ENCODE results near the gene RNF7. TPM values are rescaled to one million over a fixed set of nuclear protein-coding genes. Genes with fewer than 3 reads are reported as not detected.

The RNF7 gene
- total RNA-seq, 1 experiment from 2014 or later = 126 TPM

DNA sequence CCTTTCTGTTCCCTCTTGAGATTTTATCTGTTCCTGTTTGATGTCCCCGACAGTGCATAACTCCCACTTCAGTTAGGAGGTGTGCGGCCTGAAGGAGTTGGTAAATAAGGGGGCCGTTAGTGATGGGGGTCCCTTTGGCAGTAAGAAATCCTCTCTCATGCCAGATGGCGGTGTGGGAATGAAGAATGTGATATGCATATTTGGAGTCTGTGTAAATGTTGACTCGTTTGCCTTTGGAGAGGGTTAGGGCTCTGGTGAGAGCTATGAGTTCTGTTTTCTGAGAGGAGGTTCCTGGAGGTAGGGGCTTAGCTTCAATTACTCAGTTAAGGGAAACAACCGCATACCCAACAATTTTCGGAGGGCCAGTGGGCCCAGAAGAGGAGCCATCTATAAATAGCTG is 38.8 kb upstream of the RNF7 start:
- Mint-ChIP-seq H3K4me3 (no peak overlapping the region), H3K4me1 (peaks cover 2 to 6% of the 10 kb centered on the region in 2 experiments; a peak in 1 of 4 replicates), H3K27me3 (ENCODE audit: low read depth) (no peaks in the 10 kb centered on the region), H3K9me3 (no peaks in the 10 kb centered on the region; a peak in 1 of 5 replicates), H3K27ac (no peak overlapping the region), H3K36me3 (ENCODE audit: insufficient read depth in 1 of 3, low read depth in 3 of 3) (no peaks in the 10 kb centered on the region)
- no peaks in the 10 kb centered on the region for H3K79me2 ChIP-seq (ENCODE audit: insufficient read depth, low read length)
- H2BK15ac ChIP-seq (ENCODE audit: low read depth, low read length) = no peak overlapping the region
- DNase-seq = no peak
- no peak overlapping the region for H3K56ac ChIP-seq (ENCODE audit: insufficient read length, low read depth, low read length)
- H2BK12ac ChIP-seq (ENCODE audit: insufficient read length, low read depth, low read length) = no peak overlapping the region
- no peak overlapping the region for H3K27ac ChIP-seq (ENCODE audit: insufficient read length, low read depth, low read length)
- no peak overlapping the region for H3K23ac ChIP-seq (ENCODE audit: insufficient read length, low read depth, low read length)
- H3K27me3 ChIP-seq (ENCODE audit: insufficient read depth, low read length) = no peaks in the 10 kb centered on the region
- no peak overlapping the region for H2AFZ ChIP-seq (ENCODE audit: low read length)
- no peak overlapping the region for H2AK5ac ChIP-seq (ENCODE audit: insufficient read length, low read length)
- no CpG with 5 or more reads among the region's 7 CpGs for WGBS (ENCODE audit: extremely low coverage, insufficient read length, low lambda C conversion rate)
- no peaks in the 10 kb centered on the region for H3K9me3 ChIP-seq (ENCODE audit: control insufficient read depth, low read depth, low read length)
- H3K4me2 ChIP-seq (ENCODE audit: insufficient read depth, insufficient read length, low read length) = no peak overlapping the region
- H3K4me1 ChIP-seq (ENCODE audit: insufficient read depth, low read length) = no peaks in the 10 kb centered on the region; the same call in 1 of the 2 replicates
- H3K79me1 ChIP-seq (ENCODE audit: insufficient read depth, low read depth, low read length, poor library complexity, severe bottlenecking) = no peaks in the 10 kb centered on the region
- H3K4ac ChIP-seq (ENCODE audit: low read depth, low read length) = no peak overlapping the region
- no peak overlapping the region for H3K14ac ChIP-seq (ENCODE audit: insufficient read depth, low read length)
- H4K20me1 ChIP-seq (ENCODE audit: control insufficient read depth, insufficient read depth, insufficient read length) = no peaks in the 10 kb centered on the region
- H3T11ph ChIP-seq (ENCODE audit: low read length) = no peak overlapping the region
- H2BK120ac ChIP-seq (ENCODE audit: low read depth, low read length, poor library complexity, severe bottlenecking) = no peak overlapping the region
- H4K5ac ChIP-seq (ENCODE audit: insufficient read length, low read depth, low read length) = no peak overlapping the region
- no peak overlapping the region for H4K8ac ChIP-seq (replicated peaks; ENCODE audit: insufficient read length, low read depth, low read length)
- H3K18ac ChIP-seq (ENCODE audit: insufficient read length, low read depth, low read length) = no peak overlapping the region
- H2BK20ac ChIP-seq (ENCODE audit: low read depth, low read length, poor library complexity, severe bottlenecking) = no peak overlapping the region
- H3K23me2 ChIP-seq (ENCODE audit: insufficient read length, low read depth, low read length, poor library complexity, severe bottlenecking) = no peaks in the 10 kb centered on the region
- TF ChIP-seq, protein P1, sequence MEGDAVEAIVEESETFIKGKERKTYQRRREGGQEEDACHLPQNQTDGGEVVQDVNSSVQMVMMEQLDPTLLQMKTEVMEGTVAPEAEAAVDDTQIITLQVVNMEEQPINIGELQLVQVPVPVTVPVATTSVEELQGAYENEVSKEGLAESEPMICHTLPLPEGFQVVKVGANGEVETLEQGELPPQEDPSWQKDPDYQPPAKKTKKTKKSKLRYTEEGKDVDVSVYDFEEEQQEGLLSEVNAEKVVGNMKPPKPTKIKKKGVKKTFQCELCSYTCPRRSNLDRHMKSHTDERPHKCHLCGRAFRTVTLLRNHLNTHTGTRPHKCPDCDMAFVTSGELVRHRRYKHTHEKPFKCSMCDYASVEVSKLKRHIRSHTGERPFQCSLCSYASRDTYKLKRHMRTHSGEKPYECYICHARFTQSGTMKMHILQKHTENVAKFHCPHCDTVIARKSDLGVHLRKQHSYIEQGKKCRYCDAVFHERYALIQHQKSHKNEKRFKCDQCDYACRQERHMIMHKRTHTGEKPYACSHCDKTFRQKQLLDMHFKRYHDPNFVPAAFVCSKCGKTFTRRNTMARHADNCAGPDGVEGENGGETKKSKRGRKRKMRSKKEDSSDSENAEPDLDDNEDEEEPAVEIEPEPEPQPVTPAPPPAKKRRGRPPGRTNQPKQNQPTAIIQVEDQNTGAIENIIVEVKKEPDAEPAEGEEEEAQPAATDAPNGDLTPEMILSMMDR (conservative IDR thresholded peaks at IDR 0.05) = no peak
- H3K9ac ChIP-seq (ENCODE audit: extremely low read depth, insufficient read length, low read length) = no peak overlapping the region
- H4K91ac ChIP-seq (ENCODE audit: insufficient read length, low read depth, low read length) = no peak overlapping the region
- H2BK5ac ChIP-seq (ENCODE audit: insufficient read length, low read length) = no peak overlapping the region
